HEK293 (cell line): ENCODE measurements around the gene CDH6.

Experiments
- CTCF ChIA-PET: fragments of 350-600 bp; formaldehyde crosslinking; extraction: SDS; loops from one replicate; lab custom pipeline; 2021; ENCODE audit warnings: antibody characterized with exemption; lab: Yijun Ruan, JAX
- POLR2A ChIA-PET: fragments of 300-600 bp; formaldehyde crosslinking; extraction: SDS; loops from one replicate; lab custom pipeline; 2020; ENCODE audit warnings: antibody characterized with exemption, inconsistent platforms; lab: Yijun Ruan, JAX
- H3K27ac ChIP-seq: fragments of 200-500 bp; sonication (Bioruptor generic); 2 replicates; pipeline ENCODE4 v1.5.1; 2014; ENCODE audit warnings: low read depth, low read length, control low read depth, inconsistent platforms; ENCODE audit errors: extremely low read depth
- H3K36me3 ChIP-seq, 2 experiments: fragments of 200-500 bp in 1 of 2; sonication (Bioruptor generic) in 1 of 2; 1 replicate in 1 of 2; 2 replicates in 1 of 2; pipeline ENCODE4 v1.5.1; 2014 to 2017; ENCODE audit warnings: inconsistent platforms in 2 of 2, low read length in 2 of 2; ENCODE audit not compliant: control insufficient read depth in 2 of 2, insufficient read depth in 1 of 2
- H3K4me1 ChIP-seq: fragments of 200-500 bp; sonication (Bioruptor generic); 2 replicates; pipeline ENCODE4 v1.5.1; 2014; ENCODE audit warnings: mild to moderate bottlenecking, low read length, inconsistent platforms; ENCODE audit not compliant: control insufficient read depth, insufficient read depth
- H3K4me3 ChIP-seq: 2 replicates; pipeline ENCODE4 v1.5.1; 2011; ENCODE audit warnings: low read depth, mild to moderate bottlenecking, control low read depth, low read length, moderate library complexity
- H3K9me3 ChIP-seq: fragments of 200-500 bp; sonication (Bioruptor generic); 2 replicates; pipeline ENCODE4 v1.5.1; 2014; ENCODE audit warnings: low read depth, low read length, inconsistent platforms; ENCODE audit not compliant: control insufficient read depth, insufficient read depth
- HOXA7 ChIP-seq: sonication (generic); formaldehyde crosslinking; IDR thresholded peaks from 2 replicates; pipeline ENCODE4 v1.8.1; 2022; ENCODE audit warnings: missing genetic modification reagents, borderline replicate concordance
- HOXC10 ChIP-seq: sonication (generic); formaldehyde crosslinking; IDR thresholded peaks from 2 replicates; pipeline ENCODE4 v1.8.1; 2023; ENCODE audit warnings: mild to moderate bottlenecking, missing genetic modification reagents
- PRDM1 ChIP-seq: fragments of 450-650 bp; formaldehyde crosslinking; IDR thresholded peaks from 2 replicates; pipeline ENCODE4; 2016; ENCODE audit warnings: missing biosample characterization, missing genetic modification characterization
- WT1 ChIP-seq: fragments of 450-650 bp; formaldehyde crosslinking; IDR thresholded peaks from 2 replicates; pipeline ENCODE4 v1.5.1; 2016; ENCODE audit warnings: missing biosample characterization, missing genetic modification characterization
- ZFP3 ChIP-seq: fragments of 450-650 bp; formaldehyde crosslinking; IDR thresholded peaks from 2 replicates; pipeline ENCODE4 v1.5.1; 2016; ENCODE audit warnings: low read depth, missing biosample characterization, missing genetic modification characterization
- ZNF132 ChIP-seq: fragments of 450-650 bp; formaldehyde crosslinking; IDR thresholded peaks from 2 replicates; pipeline ENCODE4 v1.5.1; 2017; ENCODE audit warnings: missing biosample characterization, missing genetic modification characterization, borderline replicate concordance
- ZNF23 ChIP-seq: fragments of 450-650 bp; formaldehyde crosslinking; IDR thresholded peaks from 2 replicates; pipeline ENCODE4 v1.5.1; 2016; ENCODE audit warnings: missing biosample characterization, missing genetic modification characterization, borderline replicate concordance
- ZNF324 ChIP-seq: fragments of 450-650 bp; formaldehyde crosslinking; IDR thresholded peaks from 2 replicates; pipeline ENCODE4 v1.5.1; 2016; ENCODE audit warnings: missing biosample characterization, missing genetic modification characterization
- ZNF510 ChIP-seq: fragments of 450-650 bp; formaldehyde crosslinking; IDR thresholded peaks from 2 replicates; pipeline ENCODE4 v1.5.1; 2018; ENCODE audit warnings: mild to moderate bottlenecking, missing genetic modification characterization, missing biosample characterization; ENCODE audit not compliant: insufficient replicate concordance
- ZNF544 ChIP-seq: fragments of 450-650 bp; formaldehyde crosslinking; IDR thresholded peaks from 2 replicates; pipeline ENCODE4 v1.5.0; 2017; ENCODE audit warnings: missing biosample characterization, missing genetic modification characterization
- ZNF555 ChIP-seq: fragments of 450-650 bp; formaldehyde crosslinking; conservative IDR thresholded peaks from 2 replicates; pipeline ENCODE4 v1.5.1; 2017; ENCODE audit warnings: missing biosample characterization, mild to moderate bottlenecking, missing genetic modification characterization, inconsistent platforms
- ZNF621 ChIP-seq: fragments of 450-650 bp; formaldehyde crosslinking; IDR thresholded peaks from 2 replicates; pipeline ENCODE4 v1.5.1; 2017; ENCODE audit warnings: missing biosample characterization, missing genetic modification characterization
- ZNF701 ChIP-seq: fragments of 450-650 bp; formaldehyde crosslinking; IDR thresholded peaks from 2 replicates; pipeline ENCODE4 v1.5.1; 2016; ENCODE audit warnings: missing biosample characterization, missing genetic modification characterization
- ZNF830 ChIP-seq: fragments of 450-650 bp; IDR thresholded peaks from 2 replicates; pipeline ENCODE4 v1.5.0; 2018; ENCODE audit warnings: missing biosample characterization, missing genetic modification characterization, low read depth, mild to moderate bottlenecking, moderate library complexity
- TF ChIP-seq, protein P1 (sequence below): fragments of 450-650 bp; formaldehyde crosslinking; IDR thresholded peaks from 2 replicates; pipeline ENCODE4 v1.5.1; 2016; ENCODE audit warnings: missing biosample characterization, missing genetic modification characterization, borderline replicate concordance
- TF ChIP-seq, protein P2 (sequence below): fragments of 450-650 bp; formaldehyde crosslinking; IDR thresholded peaks from 2 replicates; pipeline ENCODE4 v1.5.1; 2016; ENCODE audit warnings: missing biosample characterization, missing genetic modification characterization
- TF ChIP-seq, protein P3 (sequence below): fragments of 450-650 bp; formaldehyde crosslinking; IDR thresholded peaks from 2 replicates; pipeline ENCODE4 v1.5.1; 2016; ENCODE audit warnings: missing biosample characterization, missing genetic modification characterization
- TF ChIP-seq, protein P4 (sequence below): fragments of 450-650 bp; formaldehyde crosslinking; IDR thresholded peaks from 2 replicates; pipeline ENCODE4 v1.5.1; 2016; ENCODE audit warnings: missing biosample characterization, missing genetic modification characterization
- TF ChIP-seq, protein P5 (sequence below): sonication (generic); formaldehyde crosslinking; IDR thresholded peaks from 2 replicates; pipeline ENCODE4 v1.8.1; 2022; ENCODE audit warnings: mild to moderate bottlenecking, moderate library complexity, missing genetic modification reagents

Gene CDH6

DNA sequence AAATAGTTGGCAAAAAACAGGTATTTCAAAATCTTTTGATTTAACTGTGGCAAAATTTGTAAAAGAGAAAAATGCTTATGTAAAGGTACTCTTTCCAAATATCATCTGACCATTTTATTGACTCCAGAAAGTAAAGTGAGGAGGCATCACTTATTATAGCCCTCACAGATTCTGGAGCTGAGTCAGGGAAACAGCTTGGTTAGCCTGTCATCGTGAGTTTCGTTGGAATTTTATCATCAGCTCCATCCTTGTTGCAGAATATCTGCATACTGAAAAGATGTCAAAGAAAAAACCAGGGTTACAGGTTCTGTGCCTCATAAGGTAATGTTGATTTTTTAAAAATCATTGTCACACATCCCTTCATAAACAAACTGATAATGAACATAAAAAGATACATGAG lies 74.8 kb downstream of the CDH6 start:
- CTCF ChIA-PET: interaction anchor here (0.6 to 2.1 kb wide), 7 partner anchors 9 to 866 kb away, joined by 3 to 6 read pairs (median 3); no protein-coding TSS in a partner anchor
- H3K9me3 ChIP-seq: no peaks in the 10 kb centered on the region
- no peak for TF ChIP-seq HOXA7 (CRISPR knock-in tag)
- no peak for TF ChIP-seq WT1 (tag by site-specific recombination)
- TF ChIP-seq ZNF324 (tag by site-specific recombination): no peak
- TF ChIP-seq, protein P1, sequence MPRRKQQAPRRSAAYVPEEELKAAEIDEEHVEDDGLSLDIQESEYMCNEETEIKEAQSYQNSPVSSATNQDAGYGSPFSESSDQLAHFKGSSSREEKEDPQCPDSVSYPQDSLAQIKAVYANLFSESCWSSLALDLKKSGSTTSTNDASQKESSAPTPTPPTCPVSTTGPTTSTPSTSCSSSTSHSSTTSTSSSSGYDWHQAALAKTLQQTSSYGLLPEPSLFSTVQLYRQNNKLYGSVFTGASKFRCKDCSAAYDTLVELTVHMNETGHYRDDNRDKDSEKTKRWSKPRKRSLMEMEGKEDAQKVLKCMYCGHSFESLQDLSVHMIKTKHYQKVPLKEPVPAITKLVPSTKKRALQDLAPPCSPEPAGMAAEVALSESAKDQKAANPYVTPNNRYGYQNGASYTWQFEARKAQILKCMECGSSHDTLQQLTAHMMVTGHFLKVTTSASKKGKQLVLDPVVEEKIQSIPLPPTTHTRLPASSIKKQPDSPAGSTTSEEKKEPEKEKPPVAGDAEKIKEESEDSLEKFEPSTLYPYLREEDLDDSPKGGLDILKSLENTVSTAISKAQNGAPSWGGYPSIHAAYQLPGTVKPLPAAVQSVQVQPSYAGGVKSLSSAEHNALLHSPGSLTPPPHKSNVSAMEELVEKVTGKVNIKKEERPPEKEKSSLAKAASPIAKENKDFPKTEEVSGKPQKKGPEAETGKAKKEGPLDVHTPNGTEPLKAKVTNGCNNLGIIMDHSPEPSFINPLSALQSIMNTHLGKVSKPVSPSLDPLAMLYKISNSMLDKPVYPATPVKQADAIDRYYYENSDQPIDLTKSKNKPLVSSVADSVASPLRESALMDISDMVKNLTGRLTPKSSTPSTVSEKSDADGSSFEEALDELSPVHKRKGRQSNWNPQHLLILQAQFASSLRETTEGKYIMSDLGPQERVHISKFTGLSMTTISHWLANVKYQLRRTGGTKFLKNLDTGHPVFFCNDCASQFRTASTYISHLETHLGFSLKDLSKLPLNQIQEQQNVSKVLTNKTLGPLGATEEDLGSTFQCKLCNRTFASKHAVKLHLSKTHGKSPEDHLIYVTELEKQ (tag by site-specific recombination): no peak
- no peak for TF ChIP-seq ZNF701 (tag by site-specific recombination)
- TF ChIP-seq, protein P2, sequence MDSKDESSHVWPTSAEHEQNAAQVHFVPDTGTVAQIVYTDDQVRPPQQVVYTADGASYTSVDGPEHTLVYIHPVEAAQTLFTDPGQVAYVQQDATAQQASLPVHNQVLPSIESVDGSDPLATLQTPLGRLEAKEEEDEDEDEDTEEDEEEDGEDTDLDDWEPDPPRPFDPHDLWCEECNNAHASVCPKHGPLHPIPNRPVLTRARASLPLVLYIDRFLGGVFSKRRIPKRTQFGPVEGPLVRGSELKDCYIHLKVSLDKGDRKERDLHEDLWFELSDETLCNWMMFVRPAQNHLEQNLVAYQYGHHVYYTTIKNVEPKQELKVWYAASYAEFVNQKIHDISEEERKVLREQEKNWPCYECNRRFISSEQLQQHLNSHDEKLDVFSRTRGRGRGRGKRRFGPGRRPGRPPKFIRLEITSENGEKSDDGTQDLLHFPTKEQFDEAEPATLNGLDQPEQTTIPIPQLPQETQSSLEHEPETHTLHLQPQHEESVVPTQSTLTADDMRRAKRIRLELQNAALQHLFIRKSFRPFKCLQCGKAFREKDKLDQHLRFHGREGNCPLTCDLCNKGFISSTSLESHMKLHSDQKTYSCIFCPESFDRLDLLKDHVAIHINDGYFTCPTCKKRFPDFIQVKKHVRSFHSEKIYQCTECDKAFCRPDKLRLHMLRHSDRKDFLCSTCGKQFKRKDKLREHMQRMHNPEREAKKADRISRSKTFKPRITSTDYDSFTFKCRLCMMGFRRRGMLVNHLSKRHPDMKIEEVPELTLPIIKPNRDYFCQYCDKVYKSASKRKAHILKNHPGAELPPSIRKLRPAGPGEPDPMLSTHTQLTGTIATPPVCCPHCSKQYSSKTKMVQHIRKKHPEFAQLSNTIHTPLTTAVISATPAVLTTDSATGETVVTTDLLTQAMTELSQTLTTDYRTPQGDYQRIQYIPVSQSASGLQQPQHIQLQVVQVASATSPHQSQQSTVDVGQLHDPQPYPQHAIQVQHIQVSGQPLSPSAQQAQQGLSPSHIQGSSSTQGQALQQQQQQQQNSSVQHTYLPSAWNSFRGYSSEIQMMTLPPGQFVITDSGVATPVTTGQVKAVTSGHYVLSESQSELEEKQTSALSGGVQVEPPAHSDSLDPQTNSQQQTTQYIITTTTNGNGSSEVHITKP (tag by site-specific recombination): no peak
- no peak for TF ChIP-seq ZNF23 (tag by site-specific recombination)
- no peak for TF ChIP-seq HOXC10
- TF ChIP-seq, protein P3, sequence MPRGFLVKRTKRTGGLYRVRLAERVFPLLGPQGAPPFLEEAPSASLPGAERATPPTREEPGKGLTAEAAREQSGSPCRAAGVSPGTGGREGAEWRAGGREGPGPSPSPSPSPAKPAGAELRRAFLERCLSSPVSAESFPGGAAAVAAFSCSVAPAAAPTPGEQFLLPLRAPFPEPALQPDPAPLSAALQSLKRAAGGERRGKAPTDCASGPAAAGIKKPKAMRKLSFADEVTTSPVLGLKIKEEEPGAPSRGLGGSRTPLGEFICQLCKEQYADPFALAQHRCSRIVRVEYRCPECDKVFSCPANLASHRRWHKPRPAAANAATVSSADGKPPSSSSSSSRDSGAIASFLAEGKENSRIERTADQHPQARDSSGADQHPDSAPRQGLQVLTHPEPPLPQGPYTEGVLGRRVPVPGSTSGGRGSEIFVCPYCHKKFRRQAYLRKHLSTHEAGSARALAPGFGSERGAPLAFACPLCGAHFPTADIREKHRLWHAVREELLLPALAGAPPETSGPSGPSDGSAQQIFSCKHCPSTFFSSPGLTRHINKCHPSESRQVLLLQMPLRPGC: no peak
- TF ChIP-seq ZNF544 (tag by site-specific recombination): no peak
- no peak for TF ChIP-seq ZNF132 (tag by site-specific recombination)
- TF ChIP-seq ZNF555 (tag by site-specific recombination): no peak
- no peak for TF ChIP-seq ZNF510 (tag by site-specific recombination)
- TF ChIP-seq ZNF830 (tag by site-specific recombination): no peak
- TF ChIP-seq PRDM1 (tag by site-specific recombination): no peak
- TF ChIP-seq ZNF621 (tag by site-specific recombination): no peak
- TF ChIP-seq, protein P4, sequence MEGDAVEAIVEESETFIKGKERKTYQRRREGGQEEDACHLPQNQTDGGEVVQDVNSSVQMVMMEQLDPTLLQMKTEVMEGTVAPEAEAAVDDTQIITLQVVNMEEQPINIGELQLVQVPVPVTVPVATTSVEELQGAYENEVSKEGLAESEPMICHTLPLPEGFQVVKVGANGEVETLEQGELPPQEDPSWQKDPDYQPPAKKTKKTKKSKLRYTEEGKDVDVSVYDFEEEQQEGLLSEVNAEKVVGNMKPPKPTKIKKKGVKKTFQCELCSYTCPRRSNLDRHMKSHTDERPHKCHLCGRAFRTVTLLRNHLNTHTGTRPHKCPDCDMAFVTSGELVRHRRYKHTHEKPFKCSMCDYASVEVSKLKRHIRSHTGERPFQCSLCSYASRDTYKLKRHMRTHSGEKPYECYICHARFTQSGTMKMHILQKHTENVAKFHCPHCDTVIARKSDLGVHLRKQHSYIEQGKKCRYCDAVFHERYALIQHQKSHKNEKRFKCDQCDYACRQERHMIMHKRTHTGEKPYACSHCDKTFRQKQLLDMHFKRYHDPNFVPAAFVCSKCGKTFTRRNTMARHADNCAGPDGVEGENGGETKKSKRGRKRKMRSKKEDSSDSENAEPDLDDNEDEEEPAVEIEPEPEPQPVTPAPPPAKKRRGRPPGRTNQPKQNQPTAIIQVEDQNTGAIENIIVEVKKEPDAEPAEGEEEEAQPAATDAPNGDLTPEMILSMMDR (tag by site-specific recombination): no peak
- TF ChIP-seq ZFP3 (tag by site-specific recombination): no peak
- TF ChIP-seq, protein P5, sequence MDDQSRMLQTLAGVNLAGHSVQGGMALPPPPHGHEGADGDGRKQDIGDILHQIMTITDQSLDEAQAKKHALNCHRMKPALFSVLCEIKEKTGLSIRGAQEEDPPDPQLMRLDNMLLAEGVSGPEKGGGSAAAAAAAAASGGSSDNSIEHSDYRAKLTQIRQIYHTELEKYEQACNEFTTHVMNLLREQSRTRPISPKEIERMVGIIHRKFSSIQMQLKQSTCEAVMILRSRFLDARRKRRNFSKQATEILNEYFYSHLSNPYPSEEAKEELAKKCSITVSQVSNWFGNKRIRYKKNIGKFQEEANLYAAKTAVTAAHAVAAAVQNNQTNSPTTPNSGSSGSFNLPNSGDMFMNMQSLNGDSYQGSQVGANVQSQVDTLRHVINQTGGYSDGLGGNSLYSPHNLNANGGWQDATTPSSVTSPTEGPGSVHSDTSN (CRISPR knock-in tag): no peak
- TF ChIP-seq, all 188 proteins: peak for 0
- Histone ChIP-seq H3K27ac (no peak overlapping the region), H3K36me3 (no peaks in the 10 kb centered on the region), H3K4me3 (no peak overlapping the region), H3K4me1 (no peaks in the 10 kb centered on the region)
- POLR2A ChIA-PET: no interaction called here
